ENCODE data around the gene PTPRCAP. TPM values are rescaled to one million over a fixed set of nuclear protein-coding genes. Genes with fewer than 3 reads are reported as not detected.

PTPRCAP gene
- total and polyA plus RNA-seq, 10 of the 15 experiments (the other 5 are each of a cell fraction or from before 2014, with no cell fraction given) = 4.7 to 266 (median 125) TPM

DNA sequence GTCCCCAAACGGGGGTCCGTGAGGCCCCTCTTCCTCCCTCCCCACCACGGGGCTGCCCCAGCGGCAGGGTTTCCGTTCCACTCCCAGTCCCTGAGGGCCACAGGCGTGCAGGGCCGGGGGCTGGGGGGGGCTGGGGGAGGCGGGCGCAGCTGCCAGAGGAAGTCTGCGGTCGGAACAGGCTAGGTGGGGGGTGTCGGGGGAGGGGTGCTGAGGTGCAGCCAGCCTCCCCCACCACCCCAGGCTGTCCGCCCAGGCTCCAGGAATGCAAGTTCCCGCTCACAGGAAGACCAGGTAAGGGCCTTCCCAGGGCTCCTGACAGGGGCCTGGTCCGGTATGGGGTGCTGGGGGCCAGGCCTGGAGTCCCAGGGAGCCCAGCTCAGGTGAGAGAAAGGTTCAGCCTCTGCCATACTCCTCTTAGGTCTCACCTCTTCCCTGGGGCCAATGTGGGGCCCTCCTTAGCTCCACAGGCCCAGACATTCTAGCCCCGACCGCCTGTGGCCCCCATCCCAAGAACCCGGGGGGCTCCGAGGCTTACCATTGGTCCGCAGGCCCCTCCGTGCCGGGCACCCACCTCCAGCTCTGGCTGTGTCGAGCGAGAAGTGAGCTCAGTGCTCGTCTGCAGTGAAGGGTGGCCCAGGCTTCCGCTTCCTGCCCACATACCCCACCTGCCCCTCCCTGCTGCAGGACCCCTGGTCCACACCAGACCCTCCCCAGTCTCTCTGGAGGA is at the start of gene PTPRCAP (continued):
- TF ChIP-seq RB1 (IDR thresholded peaks at IDR 0.05; ENCODE audit: borderline replicate concordance) (peak; percentile 43; the same call in 1 of the 2 replicates), STAT3 (IDR thresholded peaks at IDR 0.05; ENCODE audit: low read depth, low read length) (no peak), CHD1 (IDR thresholded peaks at IDR 0.05; ENCODE audit: low read depth, low read length) (peak; percentile 35), HCFC1 (IDR thresholded peaks at IDR 0.05; ENCODE audit: low read length) (no peak), POLR2AphosphoS5 (IDR thresholded peaks at IDR 0.05; ENCODE audit: low read length) (peak; percentile 97), IRF4 (IDR thresholded peaks at IDR 0.05; ENCODE audit: low read depth, low read length) (no peak), BACH1 (IDR thresholded peaks at IDR 0.05; ENCODE audit: borderline replicate concordance) (0 out of 2 replicates have a peak, but pooled peaks have one; percentile 34), DPF2 (IDR thresholded peaks at IDR 0.05) (peak; percentile 64), SMAD1 (IDR thresholded peaks at IDR 0.05; ENCODE audit: low read depth, partially characterized antibody) (peak; percentile 83), YBX1 (IDR thresholded peaks at IDR 0.05) (no peak), EGR1 (IDR thresholded peaks at IDR 0.05; ENCODE audit: borderline replicate concordance in 1 of 2, low read depth in 2 of 2, low read length in 2 of 2) (peak in 1 of 2 experiments; percentile 19; a peak in 1 of 3 replicates), TCF3 (IDR thresholded peaks at IDR 0.05; ENCODE audit: borderline replicate concordance, insufficient read depth, low read depth, low read length) (peak; percentile 82)

All from GM12878 (cell line).